H7 (cell line): ENCODE results near the gene MEGF6. TPM values are rescaled to one million over a fixed set of nuclear protein-coding genes. Genes with fewer than 3 reads are reported as not detected.

ENCODE experiments used
- DNase-seq: peaks from one replicate; pipeline ENCODE4 v3.0.0; 2012
- H3K27me3 ChIP-seq: 2 replicates; pipeline ENCODE4 v1.6.0; 2011; ENCODE audit warnings: mild to moderate bottlenecking, low read length; ENCODE audit not compliant: control insufficient read depth, insufficient read depth
- H3K36me3 ChIP-seq: replicated peaks from 2 replicates; pipeline ENCODE4 v1.5.1; 2011; ENCODE audit warnings: low read length; ENCODE audit not compliant: control insufficient read depth, insufficient read depth
- H3K4me3 ChIP-seq: 2 replicates; pipeline ENCODE4 v1.5.1; 2011; ENCODE audit warnings: low read depth, mild to moderate bottlenecking, control low read depth, low read length, moderate library complexity; ENCODE audit not compliant: insufficient read depth
- total RNA-seq: library from RNA; depleted of rRNA; stranded (reverse); fragments of >200 nt; shearing (Covaris generic); gene quantifications from 2 replicates; pipeline ENCODE4 v1.2.3, GENCODE V29; 2014

Gene MEGF6
- total RNA-seq, 1 experiment from 2014 or later: 27.1 TPM

- DNase-seq: no peak
- Histone ChIP-seq H3K27me3 (no peaks in the 10 kb centered on the region), H3K36me3 (peaks cover 3% of the 10 kb centered on the region), H3K4me3 (no peak overlapping the region)
Measured at GRCh38 chr1:3469849-3470649, 141.3 kb downstream of the MEGF6 start.

DNA sequence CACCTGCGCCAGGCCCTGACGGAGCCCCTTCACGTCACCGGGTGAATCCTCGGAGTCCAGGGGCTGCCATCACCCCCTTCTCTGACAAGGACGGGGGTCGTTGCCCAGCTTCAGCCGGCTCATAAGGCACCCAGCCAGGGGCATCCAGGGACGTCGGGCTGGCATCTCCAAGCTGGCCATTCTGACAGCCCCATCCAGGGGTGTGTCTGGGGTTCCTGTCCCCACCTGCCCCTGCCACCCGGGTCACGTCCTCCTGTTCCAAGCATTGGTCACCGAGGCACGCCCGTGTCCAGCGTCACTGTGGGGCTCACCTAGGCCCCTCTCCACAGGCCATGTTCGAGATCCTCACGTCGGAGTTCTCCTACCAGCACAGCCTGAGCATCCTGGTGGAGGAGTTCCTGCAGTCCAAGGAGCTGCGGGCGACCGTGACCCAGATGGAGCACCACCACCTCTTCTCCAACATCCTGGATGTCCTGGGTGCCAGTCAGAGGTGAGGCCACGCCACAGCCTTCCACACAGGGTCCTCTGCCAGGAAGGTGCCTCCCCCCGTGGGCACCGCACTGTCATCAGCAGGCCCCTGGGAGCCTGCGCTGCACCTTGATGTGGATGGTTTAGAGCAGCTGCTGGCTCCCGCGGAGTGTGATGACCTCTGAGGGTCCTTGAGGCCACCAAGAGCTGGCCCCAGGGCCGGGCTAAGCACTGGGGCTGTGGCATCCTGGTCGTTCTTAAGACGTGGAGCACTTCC, 142.0 kb downstream of the MEGF6 start:
- no peak overlapping the region for H3K4me3 ChIP-seq
- no peak for DNase-seq
- H3K36me3 ChIP-seq: peaks cover 3% of the 10 kb centered on the region
- no peaks in the 10 kb centered on the region for H3K27me3 ChIP-seq

DNA sequence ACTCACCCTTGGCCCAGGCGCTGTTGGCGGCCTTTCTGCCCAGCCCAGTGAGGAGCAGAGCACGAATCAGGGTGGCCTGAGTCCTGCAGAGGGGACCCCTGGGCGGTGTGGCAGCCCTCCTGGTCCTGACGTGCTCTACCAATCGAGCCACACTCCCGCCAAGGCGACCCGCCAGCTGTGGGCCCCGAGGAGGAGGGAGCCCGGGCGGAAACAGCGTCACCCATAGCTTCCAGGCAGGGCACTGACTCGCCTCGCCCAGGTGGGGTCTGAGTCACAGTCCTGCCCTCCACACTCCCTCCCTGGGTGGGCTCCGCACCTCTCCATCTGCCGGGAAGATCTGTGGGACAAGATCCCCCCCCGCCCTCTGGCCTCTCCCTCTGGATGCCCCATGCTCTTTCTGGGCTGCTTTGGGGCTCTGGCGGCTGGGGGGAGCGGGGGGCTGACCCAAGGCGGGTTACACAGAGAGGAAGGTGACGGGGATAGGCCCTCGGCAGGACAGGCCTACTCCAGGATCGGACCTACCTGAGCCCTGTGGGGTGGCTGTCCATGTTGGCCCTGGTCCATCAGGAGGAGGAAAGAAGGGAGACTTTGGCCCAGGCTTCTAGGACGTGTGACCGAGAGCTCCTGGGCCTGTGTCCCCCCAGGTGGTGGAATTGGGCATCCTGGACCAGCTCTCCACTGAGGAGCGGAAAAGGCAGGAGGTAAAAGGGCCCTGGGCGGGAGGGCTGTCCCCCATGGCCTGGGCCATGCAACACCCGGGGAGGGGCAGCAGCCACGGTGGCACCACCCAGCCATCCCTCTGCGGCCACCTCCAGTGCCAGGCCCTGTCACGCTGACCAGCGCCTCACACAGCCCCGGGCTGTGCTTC, 142.8 kb downstream of the MEGF6 start:
- H3K36me3 ChIP-seq: no peaks in the 10 kb centered on the region
- H3K4me3 ChIP-seq: no peak overlapping the region
- H3K27me3 ChIP-seq: no peaks in the 10 kb centered on the region
- no peak for DNase-seq

- Histone ChIP-seq H3K27me3 (no peaks in the 10 kb centered on the region), H3K36me3 (no peaks in the 10 kb centered on the region), H3K4me3 (no peak overlapping the region)
- DNase-seq: no peak
Measured at GRCh38 chr1:3467096-3468036, 143.9 kb downstream of the MEGF6 start.

DNA sequence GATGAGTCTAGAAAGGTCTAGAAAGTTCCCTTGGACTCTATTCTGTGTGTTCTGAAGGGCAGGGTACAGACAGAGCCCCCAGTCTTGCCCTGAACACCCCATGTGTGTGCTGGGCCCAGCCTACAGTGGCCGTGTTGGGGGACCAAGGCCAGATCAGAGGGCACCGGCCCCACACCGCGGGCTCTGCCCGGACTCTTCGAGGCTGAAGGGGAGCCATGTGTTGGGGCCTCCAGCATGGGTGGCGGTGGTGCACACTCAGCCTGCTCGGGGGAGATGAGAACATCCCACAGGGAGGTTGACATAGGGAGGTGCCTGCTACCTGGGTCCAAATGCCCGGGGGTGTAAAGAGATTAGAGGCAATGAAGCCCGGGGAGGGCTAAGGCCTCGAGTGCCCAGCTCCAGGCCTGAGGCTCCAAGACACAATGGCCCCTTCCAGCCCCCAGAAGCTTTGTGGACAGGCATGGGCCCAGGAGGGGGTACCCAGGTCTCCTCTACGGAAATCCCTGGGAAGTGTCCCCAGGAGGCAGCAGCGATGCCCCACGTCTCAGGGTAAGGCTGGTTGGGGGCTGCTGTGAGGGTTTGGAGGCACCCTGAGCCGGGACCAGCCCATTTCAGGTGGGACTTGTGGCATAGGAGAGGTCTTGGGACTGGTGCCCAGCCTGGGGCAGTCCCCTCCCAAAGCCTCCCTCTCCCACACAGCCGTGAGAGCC, 144.8 kb downstream of the MEGF6 start:
- no peak overlapping the region for H3K4me3 ChIP-seq
- no peaks in the 10 kb centered on the region for H3K36me3 ChIP-seq
- no peaks in the 10 kb centered on the region for H3K27me3 ChIP-seq
- no peak for DNase-seq

GRCh38 chr1:3465935-3466321, 145.4 kb downstream of the MEGF6 start:
- H3K27me3 ChIP-seq: no peaks in the 10 kb centered on the region
- no peak overlapping the region for H3K4me3 ChIP-seq
- H3K36me3 ChIP-seq: no peaks in the 10 kb centered on the region
- DNase-seq: no peak

- Histone ChIP-seq H3K27me3 (no peaks in the 10 kb centered on the region), H3K4me3 (no peak overlapping the region), H3K36me3 (no peaks in the 10 kb centered on the region)
- DNase-seq: no peak
Measured at GRCh38 chr1:3465091-3465934, 146.0 kb downstream of the MEGF6 start.

- Histone ChIP-seq H3K4me3 (no peak overlapping the region), H3K36me3 (no peaks in the 10 kb centered on the region), H3K27me3 (no peaks in the 10 kb centered on the region)
- DNase-seq: no peak
Measured at GRCh38 chr1:3464649-3465025, 146.7 kb downstream of the MEGF6 start.

DNA sequence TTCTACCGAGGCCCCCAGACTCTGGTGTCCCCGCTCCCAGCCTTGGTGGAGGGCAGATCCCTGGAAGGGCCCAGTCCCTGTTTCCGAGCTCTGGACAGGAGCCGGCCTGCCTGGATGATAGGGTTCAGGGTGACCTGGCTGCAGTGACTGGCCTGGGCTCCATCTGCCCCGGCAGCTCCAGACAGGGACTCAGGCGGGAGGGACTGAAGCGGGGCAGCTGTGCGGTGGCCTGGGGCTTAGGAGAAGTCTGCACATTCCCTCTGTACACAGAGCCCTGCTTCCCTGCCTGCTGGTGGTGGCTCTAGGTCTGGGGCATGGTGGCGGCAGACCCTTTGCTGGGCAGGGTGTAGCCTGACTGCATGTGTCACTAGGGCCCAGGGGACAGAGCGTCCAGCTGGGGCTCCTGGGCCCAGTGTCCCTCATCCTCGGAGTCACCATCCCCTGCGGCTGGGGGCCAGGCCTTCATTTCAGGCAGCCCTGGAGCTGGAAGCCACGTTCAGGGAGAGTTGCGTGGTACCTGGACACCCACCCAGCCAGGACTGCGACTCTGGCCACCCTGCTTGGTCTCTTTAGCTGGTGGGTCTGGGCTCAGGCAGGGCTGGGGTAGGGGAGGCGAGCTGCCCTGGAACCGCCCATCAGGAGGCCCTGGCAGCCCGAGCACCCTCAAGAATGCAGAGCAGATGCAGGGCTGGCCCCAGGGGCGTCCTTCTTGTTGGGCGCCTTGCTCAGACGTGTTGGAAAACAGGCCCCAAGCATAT, 147.2 kb downstream of the MEGF6 start:
- no peak for DNase-seq
- no peaks in the 10 kb centered on the region for H3K27me3 ChIP-seq

GRCh38 chr1:3463408-3463863, 147.9 kb downstream of the MEGF6 start:
- Histone ChIP-seq H3K36me3 (no peaks in the 10 kb centered on the region), H3K27me3 (no peaks in the 10 kb centered on the region), H3K4me3 (no peak overlapping the region)
- no peak for DNase-seq

More for the DNA sequence above, 147.2 kb downstream of the MEGF6 start:
- Histone ChIP-seq H3K4me3 (no peak overlapping the region), H3K36me3 (no peaks in the 10 kb centered on the region)

DNA sequence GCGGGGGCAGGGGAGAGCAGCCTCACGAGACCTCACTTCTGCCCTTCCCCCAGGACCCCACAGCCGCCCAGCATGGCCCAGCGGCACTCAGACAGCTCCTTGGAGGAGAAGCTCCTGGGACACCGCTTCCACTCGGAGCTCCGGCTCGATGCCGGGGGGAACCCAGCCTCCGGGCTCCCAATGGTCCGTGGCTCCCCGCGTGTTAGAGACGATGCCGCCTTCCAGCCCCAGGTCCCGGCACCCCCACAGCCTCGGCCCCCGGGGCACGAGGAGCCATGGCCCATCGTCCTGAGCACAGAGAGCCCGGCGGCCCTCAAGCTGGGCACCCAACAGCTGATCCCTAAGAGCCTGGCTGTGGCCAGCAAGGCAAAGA, 148.3 kb downstream of the MEGF6 start:
- DNase-seq: no peak
- H3K36me3 ChIP-seq: no peaks in the 10 kb centered on the region
- H3K4me3 ChIP-seq: no peak overlapping the region
- no peaks in the 10 kb centered on the region for H3K27me3 ChIP-seq

- Histone ChIP-seq H3K27me3 (no peaks in the 10 kb centered on the region), H3K36me3 (no peaks in the 10 kb centered on the region), H3K4me3 (no peak overlapping the region)
- no peak for DNase-seq
Measured at GRCh38 chr1:3462356-3463012, 148.8 kb downstream of the MEGF6 start.
